T-cell (primary cell): ENCODE measurements around the gene CEP89. TPM values are rescaled to one million over a fixed set of nuclear protein-coding genes. Genes with fewer than 3 reads are reported as not detected.
A peak's percentile ranks its signal among the peaks of the same experiment; 100 is the strongest.
"Not testable (repeated sequence)": the region's sequence is repeated elsewhere in the genome, so short reads cannot be mapped to it uniquely, and the experiment has no call there.

Experiments
- ATAC-seq, 4 experiments: fragments of 200-7000 bp in 3 of 4; fragments of 150-1000 bp in 1 of 4; cut with Tn5 transposase; replicated peaks in 1 of 4; 1 replicate in 3 of 4; 2 replicates in 1 of 4; pipeline ENCODE4 v1.10.0; 2021; ENCODE audit warnings: moderate library complexity in 3 of 4, mild to moderate bottlenecking in 2 of 4, moderate number of reproducible peaks in 1 of 4
- CTCF ChIA-PET, 2 donors: fragments of 300-600 bp; sonication (Branson Sonifier 250); formaldehyde crosslinking; loops; one replicate each; lab custom pipeline; 2022; ENCODE audit warnings: antibody characterized with exemption in 2 of 2; lab: Charles Lee
- POLR2A ChIA-PET, 2 donors: fragments of 300-600 bp; sonication (Branson Sonifier 250); formaldehyde crosslinking; loops; one replicate each; lab custom pipeline; 2022; ENCODE audit warnings: antibody characterized with exemption in 2 of 2; lab: Charles Lee
- DNase-seq, 35 experiments: peaks; one replicate each; pipeline versions ENCODE4 v3.0.0 to v3.0.0-alpha.2; 2013 to 2023
- H3K27ac ChIP-seq: one replicate; pipeline ENCODE4 v1.5.1; 2013; ENCODE audit warnings: low read length
- H3K27me3 ChIP-seq, 2 experiments: replicated peaks in 1 of 2; 1 replicate in 1 of 2; 2 replicates in 1 of 2; pipeline versions ENCODE4 v1.6.1 to v1.7.0; 2013; ENCODE audit warnings: low read length in 1 of 2, mixed read lengths in 1 of 2; ENCODE audit not compliant: control insufficient read depth in 2 of 2, insufficient read depth in 2 of 2; ENCODE audit errors: extremely low read depth in 1 of 2
- H3K36me3 ChIP-seq, 2 donors: 1 replicate in 1 of 2; 2 replicates in 1 of 2; pipeline versions ENCODE4 v1.6.1 to v1.7.0; 2013; ENCODE audit warnings: low read length in 1 of 2; ENCODE audit not compliant: control insufficient read depth in 2 of 2, insufficient read depth in 1 of 2; ENCODE audit errors: extremely low read depth in 1 of 2
- H3K4me1 ChIP-seq, 2 experiments: 1 replicate in 1 of 2; 2 replicates in 1 of 2; pipeline versions ENCODE4 v1.6.1 to v1.7.0; 2013; ENCODE audit warnings: low read length in 2 of 2, mixed read lengths in 1 of 2; ENCODE audit not compliant: insufficient read depth in 2 of 2, control insufficient read depth in 1 of 2; ENCODE audit errors: extremely low read depth in 1 of 2
- H3K4me3 ChIP-seq, 2 donors: 1 replicate in 1 of 2; 2 replicates in 1 of 2; pipeline versions ENCODE4 v1.5.1 to v1.7.0; 2013; ENCODE audit warnings: mild to moderate bottlenecking in 2 of 2, low read length in 1 of 2, moderate library complexity in 1 of 2; ENCODE audit not compliant: control insufficient read depth in 1 of 2; ENCODE audit errors: extremely low read depth in 1 of 2
- H3K9me3 ChIP-seq: 2 replicates; pipeline ENCODE4 v1.7.0; 2013
- H3K27ac Mint-ChIP-seq, 2 donors: one replicate each; pipeline ENCODE4 v1.8.0; 2020 to 2021; ENCODE audit warnings: mild to moderate bottlenecking in 2 of 2, mixed read lengths in 2 of 2
- H3K27me3 Mint-ChIP-seq, 2 donors: one replicate each; pipeline ENCODE4 v1.8.0; 2021 to 2022; ENCODE audit warnings: mixed read lengths in 2 of 2
- H3K36me3 Mint-ChIP-seq: one replicate; pipeline ENCODE4 v1.8.0; 2021; ENCODE audit warnings: mixed read lengths
- H3K4me1 Mint-ChIP-seq, 3 donors: one replicate each; pipeline ENCODE4 v1.8.0; 2020 to 2022; ENCODE audit warnings: mixed read lengths in 3 of 3, mild to moderate bottlenecking in 1 of 3
- H3K4me3 Mint-ChIP-seq, 3 donors: one replicate each; pipeline ENCODE4 v1.8.0; 2020 to 2022; ENCODE audit warnings: mild to moderate bottlenecking in 3 of 3, mixed read lengths in 3 of 3, moderate library complexity in 3 of 3
- H3K9me3 Mint-ChIP-seq, 3 donors: one replicate each; pipeline ENCODE4 v1.8.0; 2020 to 2022; ENCODE audit warnings: mixed read lengths in 3 of 3
- WGBS: methylation state at CpG from one replicate; pipeline ENCODE4 v1.1.5; 2013; ENCODE audit warnings: missing lambda C conversion rate; ENCODE audit not compliant: insufficient coverage; 5-methylcytosine and 5-hydroxymethylcytosine counted together
- total RNA-seq, 35 experiments: library from RNA in 6 of 35; stranded (reverse) in 6 of 35; fragments of 120-200 nt in 1 of 35; gene quantifications; one replicate each; pipeline versions ENCODE4 v1.2.1 to v1.2.4 and lab custom pipeline; 2013 to 2026

Gene CEP89
- total RNA-seq, 5 donors from 2014 or later (not counting 1 experiment from before 2014, with no cell fraction given), result 8.1 to 19.9 (median 16.6) TPM

GRCh38 chr19:33000910-33001309 is 29.2 kb upstream of the CEP89 start:
- H3K36me3 Mint-ChIP-seq, result no peaks in the 10 kb centered on the region

GRCh38 chr19:33000510-33000909 is 28.8 kb upstream of the CEP89 start:
- DNase-seq, result peak in 22 of 35 experiments; percentile 2 to 47 (median 12)
- POLR2A ChIA-PET, result no interaction called here
- peaks cover 12 to 28% (median 13%) of the 10 kb centered on the region in 3 donors for H3K4me1 Mint-ChIP-seq
- peak overlapping the region; percentile 70 to 79 for H3K27ac Mint-ChIP-seq
- Histone ChIP-seq H3K4me1 (peaks cover 3 to 17% of the 10 kb centered on the region in 2 experiments), H3K27me3 (peaks cover 0 to 2% of the 10 kb centered on the region in 2 experiments), H3K4me3 (no peak overlapping the region), H3K36me3 (no peaks in the 10 kb centered on the region), H3K27ac (no peak overlapping the region), H3K9me3 (no peaks in the 10 kb centered on the region)
- no peaks in the 10 kb centered on the region for H3K27me3 Mint-ChIP-seq
- H3K4me3 Mint-ChIP-seq, result peak overlapping the region in 2 of 3 donors; percentile 1 to 68
- H3K9me3 Mint-ChIP-seq, result no peaks in the 10 kb centered on the region
- no peaks in the 10 kb centered on the region for H3K36me3 Mint-ChIP-seq
- ATAC-seq, result peak; percentile 66 to 87 (median 79)
- CTCF ChIA-PET, result interaction anchor here in 1 of 2 donors (0.6 kb wide), 1 partner anchor 32 kb away, joined by 5 read pairs; no protein-coding TSS in a partner anchor
- 6% methylated on average over 6 of the region's 8 CpGs for WGBS

More at GRCh38 chr19:33000910-33001309, 29.2 kb upstream of the CEP89 start:
- DNase-seq (no peak), ATAC-seq (peak in 1 of 4 experiments; percentile 12)
- peaks cover 3 to 17% of the 10 kb centered on the region in 2 experiments for H3K4me1 ChIP-seq
- 100% methylated on average over 2 of the region's 4 CpGs for WGBS
- H3K27me3 Mint-ChIP-seq, result no peaks in the 10 kb centered on the region
- peaks cover 0 to 2% of the 10 kb centered on the region in 2 experiments for H3K27me3 ChIP-seq
- ChIA-PET POLR2A (no interaction called here), CTCF (interaction anchor here in 1 of 2 donors (0.6 kb wide), 1 partner anchor 31 kb away, joined by 5 read pairs; no protein-coding TSS in a partner anchor)
- no peaks in the 10 kb centered on the region for H3K36me3 ChIP-seq
- H3K27ac Mint-ChIP-seq, result peak overlapping the region in 1 of 2 donors; percentile 79
- peak overlapping the region in 1 of 3 donors; percentile 68 for H3K4me3 Mint-ChIP-seq
- no peaks in the 10 kb centered on the region for H3K9me3 ChIP-seq
- H3K4me1 Mint-ChIP-seq, result peaks cover 12 to 28% (median 13%) of the 10 kb centered on the region in 3 donors
- H3K4me3 ChIP-seq, result no peak overlapping the region
- H3K9me3 Mint-ChIP-seq, result no peaks in the 10 kb centered on the region
- H3K27ac ChIP-seq, result no peak overlapping the region

- POLR2A ChIA-PET, result no interaction called here
- no peak overlapping the region for H3K27ac Mint-ChIP-seq
Measured at GRCh38 chr19:32998722-32999121, 27.0 kb upstream of the CEP89 start.

GRCh38 chr19:32997716-32998355 is 26.1 kb upstream of the CEP89 start:
- H3K4me1 Mint-ChIP-seq, result peaks cover 12 to 28% (median 13%) of the 10 kb centered on the region in 3 donors
- ATAC-seq (no peak), DNase-seq (no peak)
- no peak overlapping the region for H3K4me3 Mint-ChIP-seq
- H3K9me3 Mint-ChIP-seq, result no peaks in the 10 kb centered on the region
- H3K27me3 ChIP-seq, result no peaks in the 10 kb centered on the region
- H3K36me3 Mint-ChIP-seq, result no peaks in the 10 kb centered on the region
- peaks cover 3 to 17% of the 10 kb centered on the region in 2 experiments for H3K4me1 ChIP-seq
- no peak overlapping the region for H3K27ac ChIP-seq
- no peak overlapping the region for H3K4me3 ChIP-seq
- H3K36me3 ChIP-seq, result no peaks in the 10 kb centered on the region
- no peak overlapping the region for H3K27ac Mint-ChIP-seq
- 89% methylated on average over 14 of the region's 14 CpGs for WGBS
- H3K27me3 Mint-ChIP-seq, result no peaks in the 10 kb centered on the region
- no peaks in the 10 kb centered on the region for H3K9me3 ChIP-seq
- CTCF ChIA-PET, result no interaction called here
- POLR2A ChIA-PET, result no interaction called here

More at GRCh38 chr19:32998722-32999121, 27.0 kb upstream of the CEP89 start:
- no peak overlapping the region for H3K4me3 ChIP-seq
- H3K4me1 Mint-ChIP-seq, result peaks cover 12 to 28% (median 13%) of the 10 kb centered on the region in 3 donors
- H3K27me3 Mint-ChIP-seq, result no peaks in the 10 kb centered on the region
- peaks cover 3 to 17% of the 10 kb centered on the region in 2 experiments for H3K4me1 ChIP-seq
- CTCF ChIA-PET, result no interaction called here
- 89% methylated on average over 2 of the region's 3 CpGs for WGBS
- H3K9me3 Mint-ChIP-seq, result no peaks in the 10 kb centered on the region
- H3K27ac ChIP-seq, result no peak overlapping the region
- ATAC-seq (no peak), DNase-seq (no peak)
- no peaks in the 10 kb centered on the region for H3K27me3 ChIP-seq
- no peaks in the 10 kb centered on the region for H3K9me3 ChIP-seq
- H3K36me3 Mint-ChIP-seq, result no peaks in the 10 kb centered on the region
- H3K36me3 ChIP-seq, result no peaks in the 10 kb centered on the region
- H3K4me3 Mint-ChIP-seq, result no peak overlapping the region

GRCh38 chr19:32997061-32997464 is 25.3 kb upstream of the CEP89 start:
- peaks cover 12 to 28% (median 13%) of the 10 kb centered on the region in 3 donors for H3K4me1 Mint-ChIP-seq
- DNase-seq, H3K36me3 Mint-ChIP-seq, H3K36me3 ChIP-seq, H3K27ac Mint-ChIP-seq, H3K9me3 Mint-ChIP-seq, H3K9me3 ChIP-seq, CTCF ChIA-PET, H3K4me3 Mint-ChIP-seq, H3K27ac ChIP-seq, ATAC-seq, H3K4me3 ChIP-seq, POLR2A ChIA-PET, H3K27me3 Mint-ChIP-seq, H3K27me3 ChIP-seq: not testable (repeated sequence)
- WGBS, result 96% methylated on average over 4 of the region's 7 CpGs
- H3K4me1 ChIP-seq, result peaks cover 3 to 17% of the 10 kb centered on the region in 2 experiments

GRCh38 chr19:32995966-32996365 is 24.2 kb upstream of the CEP89 start:
- peaks cover 15 to 35% (median 17%) of the 10 kb centered on the region in 3 donors for H3K4me1 Mint-ChIP-seq
- H3K27ac ChIP-seq, H3K36me3 ChIP-seq, ATAC-seq, CTCF ChIA-PET, H3K27me3 Mint-ChIP-seq, H3K36me3 Mint-ChIP-seq, POLR2A ChIA-PET, DNase-seq, H3K27ac Mint-ChIP-seq, H3K27me3 ChIP-seq, H3K4me3 Mint-ChIP-seq, H3K4me3 ChIP-seq, H3K9me3 Mint-ChIP-seq, H3K9me3 ChIP-seq: not testable (repeated sequence)
- 86% methylated on average over 17 of the region's 17 CpGs for WGBS
- H3K4me1 ChIP-seq, result peaks cover 3 to 15% of the 10 kb centered on the region in 2 experiments
